CD4-positive, CD25-positive, alpha-beta regulatory T cell (primary cell): ENCODE measurements around the gene SHLD2. TPM values are rescaled to one million over a fixed set of nuclear protein-coding genes. Genes with fewer than 3 reads are reported as not detected.

Experiments used
- ATAC-seq, 2 donors: fragments of 150-1000 bp; cut with Tn5 transposase; one replicate each; pipeline ENCODE4 v1.10.0; 2021; ENCODE audit warnings: low read depth in 2 of 2, moderate number of reproducible peaks in 2 of 2, moderate library complexity in 1 of 2
- DNase-seq, 3 donors: peaks; one replicate each; pipeline versions ENCODE4 v3.0.0 to v3.0.0-alpha.2; 2012 to 2022; ENCODE audit warnings: mixed read lengths in 1 of 3
- H3K27ac ChIP-seq: one replicate; pipeline ENCODE4 v1.7.0; 2013; ENCODE audit warnings: mild to moderate bottlenecking, low read length; ENCODE audit not compliant: insufficient read depth, poor library complexity, severe bottlenecking
- H3K27me3 ChIP-seq: one replicate; pipeline ENCODE4 v1.7.0; 2013; ENCODE audit warnings: low read length; ENCODE audit not compliant: control insufficient read depth, insufficient read depth
- H3K36me3 ChIP-seq: one replicate; pipeline ENCODE4 v1.7.0; 2013; ENCODE audit warnings: mild to moderate bottlenecking, low read length, moderate library complexity; ENCODE audit not compliant: control insufficient read depth, insufficient read depth
- H3K4me1 ChIP-seq: 2 replicates; pipeline ENCODE4 v1.7.0; 2013; ENCODE audit warnings: mild to moderate bottlenecking, low read length; ENCODE audit not compliant: insufficient read depth, control insufficient read depth, poor library complexity, severe bottlenecking
- H3K4me3 ChIP-seq: one replicate; pipeline ENCODE4 v1.7.0; 2013; ENCODE audit warnings: low read depth, mild to moderate bottlenecking, low read length, moderate library complexity
- H3K9me3 ChIP-seq, 2 experiments: 1 replicate in 1 of 2; 2 replicates in 1 of 2; pipeline ENCODE4 v1.7.0; 2013; ENCODE audit warnings: low read length in 2 of 2, mild to moderate bottlenecking in 1 of 2, moderate library complexity in 1 of 2; ENCODE audit not compliant: control insufficient read depth in 2 of 2
- H3K27ac Mint-ChIP-seq, 3 donors: one replicate each; pipeline ENCODE4 v1.8.0; 2020 to 2022; ENCODE audit warnings: mild to moderate bottlenecking in 3 of 3, mixed read lengths in 3 of 3, moderate library complexity in 2 of 3
- H3K27me3 Mint-ChIP-seq: one replicate; pipeline ENCODE4 v1.8.0; 2022; ENCODE audit warnings: mild to moderate bottlenecking, mixed read lengths
- H3K36me3 Mint-ChIP-seq: one replicate; pipeline ENCODE4 v1.8.0; 2020; ENCODE audit warnings: mixed read lengths
- H3K4me1 Mint-ChIP-seq, 4 donors: one replicate each; pipeline ENCODE4 v1.8.0; 2020 to 2022; ENCODE audit warnings: mixed read lengths in 4 of 4, mild to moderate bottlenecking in 1 of 4
- H3K4me3 Mint-ChIP-seq, 4 donors: one replicate each; pipeline ENCODE4 v1.8.0; 2020 to 2022; ENCODE audit warnings: mild to moderate bottlenecking in 4 of 4, mixed read lengths in 4 of 4, moderate library complexity in 3 of 4
- H3K9me3 Mint-ChIP-seq, 7 donors: one replicate each; pipeline ENCODE4 v1.8.0; 2020 to 2022; ENCODE audit warnings: mixed read lengths in 7 of 7, mild to moderate bottlenecking in 3 of 7, moderate library complexity in 2 of 7
- polyA plus RNA-seq, 4 donors: library from polyadenylated mRNA; unstranded; fragments of 300-500 nt; fragmentation: Illumina TruSeq; gene quantifications; one replicate each; pipeline ENCODE4 v1.2.3, GENCODE V29; 2021
- total RNA-seq: library from RNA; stranded (reverse); gene quantifications from one replicate; pipeline ENCODE4 v1.2.3, GENCODE V29; 2022

The SHLD2 gene
- 30.5 TPM for total RNA-seq
- polyA plus RNA-seq = 10 to 100 TPM; 20.9 to 32.8 (median 22.8) TPM

- peak within 1 kb of the TSS; percentile 88 for H3K4me3 ChIP-seq
- peak within 1 kb of the TSS; percentile 96 to 98 (median 97) for H3K4me3 Mint-ChIP-seq
- H3K27ac ChIP-seq = peak within 1 kb of the TSS; percentile 96
- peak within 1 kb of the TSS; percentile 92 to 97 (median 95) for H3K27ac Mint-ChIP-seq
- DNase-seq (peak; percentile 84 to 96 (median 87)), ATAC-seq (peak; percentile 68 to 73)
- peaks cover 38 to 69% (median 46%) of the 10 kb centered on the region in 4 donors for H3K4me1 Mint-ChIP-seq
- H3K9me3 Mint-ChIP-seq = peaks cover 0 to 2% (median 0%) of the 10 kb centered on the region in 7 donors
- no peaks in the 10 kb centered on the region for H3K9me3 ChIP-seq
- no peaks in the 10 kb centered on the region for H3K27me3 Mint-ChIP-seq
- peaks cover 4% of the 10 kb centered on the region for H3K36me3 ChIP-seq
- no peaks in the 10 kb centered on the region for H3K27me3 ChIP-seq
- H3K4me1 ChIP-seq = peaks cover 65% of the 10 kb centered on the region
- H3K36me3 Mint-ChIP-seq = peaks cover 14% of the 10 kb centered on the region
Measured at GRCh38 chr10:87094373-87095235, at the start of gene SHLD2, which contains the start of gene GLUD1. Gene SHLD2, plus strand, starts transcription at chr10:87095206. Its CDS starts 56,149 bp downstream, at chr10:87151355. Gene GLUD1, minus strand, starts transcription at chr10:87094843. Its CDS starts 74 bp downstream, at chr10:87094769.

- no peak overlapping the region for H3K27ac ChIP-seq
- H3K36me3 ChIP-seq = peaks cover 41% of the 10 kb centered on the region
- no peaks in the 10 kb centered on the region for H3K27me3 ChIP-seq
- Mint-ChIP-seq H3K36me3 (peaks cover 35% of the 10 kb centered on the region), H3K9me3 (peaks cover 0 to 3% (median 0%) of the 10 kb centered on the region in 7 donors), H3K4me1 (no peaks in the 10 kb centered on the region), H3K4me3 (no peak overlapping the region), H3K27me3 (no peaks in the 10 kb centered on the region), H3K27ac (peak overlapping the region in 2 of 3 donors; percentile 42 to 44)
- ATAC-seq (no peak), DNase-seq (no peak)
- no peaks in the 10 kb centered on the region for H3K9me3 ChIP-seq
- no peak overlapping the region for H3K4me3 ChIP-seq
- no peaks in the 10 kb centered on the region for H3K4me1 ChIP-seq
Measured at GRCh38 chr10:87045434-87045938, 49.5 kb upstream of the SHLD2 start.

GRCh38 chr10:87053111-87053510 is 41.9 kb upstream of the SHLD2 start:
- DNase-seq (no peak), ATAC-seq (no peak)
- H3K9me3 Mint-ChIP-seq = no peaks in the 10 kb centered on the region
- no peaks in the 10 kb centered on the region for H3K27me3 Mint-ChIP-seq
- no peaks in the 10 kb centered on the region for H3K27me3 ChIP-seq
- H3K4me1 Mint-ChIP-seq = no peaks in the 10 kb centered on the region
- no peak overlapping the region for H3K4me3 ChIP-seq
- H3K27ac Mint-ChIP-seq = peak overlapping the region in 1 of 3 donors; percentile 38
- peaks cover 28% of the 10 kb centered on the region for H3K36me3 Mint-ChIP-seq
- peaks cover 88% of the 10 kb centered on the region for H3K36me3 ChIP-seq
- no peaks in the 10 kb centered on the region for H3K9me3 ChIP-seq
- H3K4me3 Mint-ChIP-seq = no peak overlapping the region
- no peaks in the 10 kb centered on the region for H3K4me1 ChIP-seq
- no peak overlapping the region for H3K27ac ChIP-seq

DNA sequence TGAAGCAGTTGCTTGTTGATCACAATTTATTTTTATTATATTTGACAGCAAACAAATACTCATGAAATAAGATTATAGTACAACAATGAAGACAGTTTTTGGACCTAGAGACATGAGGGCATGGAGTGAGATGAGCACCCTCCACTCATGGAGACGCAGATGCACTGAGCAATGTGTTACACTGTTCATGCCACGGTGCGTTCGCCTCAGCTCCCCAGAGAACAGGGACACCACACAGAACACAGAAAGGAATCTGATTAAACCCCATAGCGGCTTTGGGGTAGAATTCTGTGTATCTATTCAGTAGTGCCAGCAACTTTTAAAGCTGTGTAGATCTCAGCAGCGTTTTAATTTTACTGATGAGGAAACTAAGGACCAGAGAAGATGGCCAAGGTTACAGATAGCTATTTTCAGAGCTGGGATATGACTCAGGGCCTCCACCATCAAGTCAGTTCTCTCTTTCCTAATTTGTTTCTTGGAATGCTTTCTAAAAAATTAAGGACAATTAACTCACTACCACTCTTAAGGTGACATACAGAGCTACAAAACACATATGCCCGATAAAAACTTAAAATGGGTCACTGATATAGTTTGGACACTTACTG is 41.3 kb upstream of the SHLD2 start:
- no peak for ATAC-seq
- Mint-ChIP-seq H3K9me3 (no peaks in the 10 kb centered on the region), H3K4me1 (no peaks in the 10 kb centered on the region), H3K27me3 (no peaks in the 10 kb centered on the region), H3K36me3 (peaks cover 31% of the 10 kb centered on the region), H3K27ac (peak overlapping the region in 1 of 3 donors; percentile 38), H3K4me3 (no peak overlapping the region)
- no peak overlapping the region for H3K27ac ChIP-seq
- H3K36me3 ChIP-seq = peaks cover 89% of the 10 kb centered on the region
- no peaks in the 10 kb centered on the region for H3K9me3 ChIP-seq
- H3K4me1 ChIP-seq = no peaks in the 10 kb centered on the region
- no peak for DNase-seq
- H3K4me3 ChIP-seq = no peak overlapping the region
- no peaks in the 10 kb centered on the region for H3K27me3 ChIP-seq

- Mint-ChIP-seq H3K4me3 (no peak overlapping the region), H3K36me3 (peaks cover 37% of the 10 kb centered on the region), H3K4me1 (no peaks in the 10 kb centered on the region), H3K27me3 (no peaks in the 10 kb centered on the region), H3K9me3 (no peaks in the 10 kb centered on the region), H3K27ac (no peak overlapping the region)
- ATAC-seq (no peak), DNase-seq (no peak)
- Histone ChIP-seq H3K4me1 (no peaks in the 10 kb centered on the region), H3K27me3 (no peaks in the 10 kb centered on the region), H3K27ac (no peak overlapping the region), H3K4me3 (no peak overlapping the region), H3K36me3 (peaks cover 89% of the 10 kb centered on the region), H3K9me3 (no peaks in the 10 kb centered on the region)
Measured at GRCh38 chr10:87054373-87055295, 40.4 kb upstream of the SHLD2 start.

DNA sequence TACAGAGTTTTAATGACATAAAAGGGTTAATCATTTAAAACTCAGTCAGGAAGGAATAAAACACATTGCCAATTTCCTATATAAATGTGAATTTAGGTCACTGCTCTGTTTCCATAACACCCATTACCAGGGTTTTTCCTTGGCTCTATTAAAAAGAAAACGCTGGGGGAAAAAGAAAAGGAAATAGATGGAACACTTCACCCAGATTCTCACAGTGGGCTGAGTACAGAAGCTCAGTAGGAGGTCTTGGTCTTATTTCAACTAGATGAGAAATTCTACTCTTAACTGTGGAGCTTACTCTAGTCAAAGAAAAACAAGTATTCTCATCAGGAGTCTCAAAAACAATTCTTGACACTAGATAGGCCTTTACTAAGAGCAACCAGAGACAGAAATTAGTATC is 36.8 kb upstream of the SHLD2 start:
- Histone ChIP-seq H3K36me3 (peaks cover 89% of the 10 kb centered on the region), H3K4me3 (no peak overlapping the region), H3K9me3 (no peaks in the 10 kb centered on the region), H3K27ac (no peak overlapping the region), H3K4me1 (no peaks in the 10 kb centered on the region), H3K27me3 (no peaks in the 10 kb centered on the region)
- Mint-ChIP-seq H3K27me3 (no peaks in the 10 kb centered on the region), H3K4me1 (no peaks in the 10 kb centered on the region), H3K4me3 (no peak overlapping the region), H3K9me3 (no peaks in the 10 kb centered on the region), H3K36me3 (peaks cover 37% of the 10 kb centered on the region), H3K27ac (no peak overlapping the region)
- DNase-seq (no peak), ATAC-seq (no peak)

- no peak for DNase-seq
- H3K27me3 ChIP-seq = no peaks in the 10 kb centered on the region
- H3K27ac Mint-ChIP-seq = no peak overlapping the region
- H3K27me3 Mint-ChIP-seq = no peaks in the 10 kb centered on the region
- no peak overlapping the region for H3K4me3 ChIP-seq
- H3K9me3 ChIP-seq = no peaks in the 10 kb centered on the region
- H3K4me3 Mint-ChIP-seq = no peak overlapping the region
- peaks cover 47% of the 10 kb centered on the region for H3K36me3 Mint-ChIP-seq
- ATAC-seq = no peak
- no peak overlapping the region for H3K27ac ChIP-seq
- no peaks in the 10 kb centered on the region for H3K4me1 Mint-ChIP-seq
- H3K9me3 Mint-ChIP-seq = no peaks in the 10 kb centered on the region
- peaks cover 88% of the 10 kb centered on the region for H3K36me3 ChIP-seq
- H3K4me1 ChIP-seq = no peaks in the 10 kb centered on the region
Measured at GRCh38 chr10:87059401-87059800, 35.6 kb upstream of the SHLD2 start.
